ENCODE data around the gene IFT52.
A peak's percentile ranks its signal among the peaks of the same experiment; 100 is the strongest.
"Not testable (repeated sequence)": the region's sequence is repeated elsewhere in the genome, so short reads cannot be mapped to it uniquely, and the experiment has no call there.

The IFT52 gene

DNA sequence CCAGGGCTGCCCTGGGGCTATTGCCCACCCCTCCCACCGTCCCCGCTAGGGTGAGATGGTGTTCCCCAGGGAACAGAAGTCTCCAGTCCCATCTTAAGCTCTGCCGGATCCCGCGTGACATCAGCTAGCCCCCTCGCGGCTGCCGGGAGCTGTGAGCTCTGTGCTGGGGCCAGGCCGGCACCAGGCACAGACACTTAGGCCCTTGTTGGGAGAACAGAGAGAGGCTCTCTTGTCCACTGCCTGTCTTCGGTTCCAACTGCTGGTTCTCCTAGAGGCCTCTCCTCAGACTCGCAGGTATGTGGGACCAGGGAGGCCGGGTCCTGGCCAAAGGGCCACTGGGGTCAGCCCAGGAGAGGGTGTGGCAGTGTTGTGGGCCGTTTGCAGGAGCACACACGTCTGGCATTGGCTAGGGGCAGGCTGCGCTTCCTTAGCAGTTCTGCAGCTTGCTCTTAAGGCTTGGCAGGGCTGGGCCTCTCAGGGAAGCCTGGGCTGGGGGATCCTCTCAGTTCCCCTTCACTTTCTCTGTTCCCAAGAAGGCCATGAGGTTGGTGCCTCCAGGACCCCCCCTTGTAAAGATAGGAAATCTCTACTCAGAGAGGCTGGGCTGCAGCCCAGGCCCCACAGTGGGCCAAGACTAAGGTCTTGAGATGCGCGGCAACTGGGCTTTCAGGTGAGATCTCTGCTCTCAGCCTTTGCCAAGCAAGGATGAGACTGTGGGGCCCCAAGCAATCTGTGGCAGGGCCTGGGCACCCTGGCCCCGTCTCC, 25.6 kb upstream of the IFT52 start:
- no peak overlapping the region for H3K4me3 ChIP-seq (ENCODE audit: low read length)
- DNase-seq (ENCODE audit: low read depth, low spot score), result no peak

GRCh38 chr20:43565758-43566104, 25.0 kb upstream of the IFT52 start:
- no peak for DNase-seq (ENCODE audit: low read depth, low spot score)
- no peak overlapping the region for H3K4me3 ChIP-seq (ENCODE audit: low read length)

GRCh38 chr20:43567477-43567876, 23.3 kb upstream of the IFT52 start:
- H3K4me3 ChIP-seq (ENCODE audit: low read length), result no peak overlapping the region
- DNase-seq (ENCODE audit: low read depth, low spot score), result no peak

GRCh38 chr20:43568706-43569105, 22.0 kb upstream of the IFT52 start:
- no peak for DNase-seq (ENCODE audit: low read depth, low spot score)
- no peak overlapping the region for H3K4me3 ChIP-seq (ENCODE audit: low read length)

- no peak for DNase-seq (ENCODE audit: low read depth, low spot score)
- H3K4me3 ChIP-seq (ENCODE audit: low read length), result no peak overlapping the region
Measured at GRCh38 chr20:43569282-43569681, 21.5 kb upstream of the IFT52 start.

GRCh38 chr20:43570496-43570895, 20.2 kb upstream of the IFT52 start:
- no peak for DNase-seq (ENCODE audit: low read depth, low spot score)
- no peak overlapping the region for H3K4me3 ChIP-seq (ENCODE audit: low read length)

- DNase-seq (ENCODE audit: low read depth, low spot score), result no peak
- no peak overlapping the region for H3K4me3 ChIP-seq (ENCODE audit: low read length)
Measured at GRCh38 chr20:43571310-43571709, 19.4 kb upstream of the IFT52 start.

DNA sequence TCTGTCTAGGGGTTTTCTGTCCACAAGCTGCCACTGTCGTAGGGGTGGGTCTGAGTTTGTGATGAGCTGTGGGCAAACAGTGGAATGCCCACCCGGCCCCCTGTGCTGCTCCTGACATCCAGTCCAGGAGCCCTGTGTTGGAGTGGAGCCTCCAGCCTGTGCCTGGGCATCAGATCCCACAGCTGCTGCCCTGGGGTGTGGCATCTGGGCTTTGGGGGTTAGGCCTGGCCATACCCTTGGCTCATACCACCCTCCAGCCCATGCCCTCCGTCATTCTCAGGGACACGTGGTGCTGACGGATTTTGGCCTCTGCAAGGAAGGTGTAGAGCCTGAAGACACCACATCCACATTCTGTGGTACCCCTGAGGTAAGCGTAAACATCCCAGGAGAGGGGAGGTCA, 19.0 kb upstream of the IFT52 start:
- DNase-seq (ENCODE audit: low read depth, low spot score), result no peak

DNA sequence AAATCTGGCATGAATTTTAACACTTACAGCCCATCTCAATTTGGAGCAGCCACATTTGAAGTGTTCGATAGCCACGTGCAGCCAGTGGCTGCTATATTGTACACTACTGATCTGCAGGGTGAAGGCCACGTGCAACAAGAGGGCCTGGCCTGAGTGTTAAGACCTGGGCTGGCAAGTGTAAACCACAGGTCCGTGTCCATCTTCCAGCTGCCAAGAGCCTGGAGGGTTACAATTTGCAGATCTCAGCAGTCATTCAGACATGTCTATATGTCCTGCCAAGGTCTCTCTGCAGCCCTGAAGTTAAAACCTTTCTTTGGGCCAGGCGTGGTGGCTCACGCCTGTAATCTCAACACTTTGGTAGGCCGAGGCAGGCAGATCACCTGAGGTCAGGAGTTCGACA, 17.8 kb upstream of the IFT52 start:
- no peak overlapping the region for H3K4me3 ChIP-seq (ENCODE audit: low read length)
- DNase-seq (ENCODE audit: low read depth, low spot score), result no peak

More for the DNA sequence above, 19.0 kb upstream of the IFT52 start:
- no peak overlapping the region for H3K4me3 ChIP-seq (ENCODE audit: low read length)

- DNase-seq (ENCODE audit: low read depth, low spot score), result no peak
- H3K4me3 ChIP-seq (ENCODE audit: low read length), result no peak overlapping the region
Measured at GRCh38 chr20:43576108-43576507, 14.6 kb upstream of the IFT52 start.

DNA sequence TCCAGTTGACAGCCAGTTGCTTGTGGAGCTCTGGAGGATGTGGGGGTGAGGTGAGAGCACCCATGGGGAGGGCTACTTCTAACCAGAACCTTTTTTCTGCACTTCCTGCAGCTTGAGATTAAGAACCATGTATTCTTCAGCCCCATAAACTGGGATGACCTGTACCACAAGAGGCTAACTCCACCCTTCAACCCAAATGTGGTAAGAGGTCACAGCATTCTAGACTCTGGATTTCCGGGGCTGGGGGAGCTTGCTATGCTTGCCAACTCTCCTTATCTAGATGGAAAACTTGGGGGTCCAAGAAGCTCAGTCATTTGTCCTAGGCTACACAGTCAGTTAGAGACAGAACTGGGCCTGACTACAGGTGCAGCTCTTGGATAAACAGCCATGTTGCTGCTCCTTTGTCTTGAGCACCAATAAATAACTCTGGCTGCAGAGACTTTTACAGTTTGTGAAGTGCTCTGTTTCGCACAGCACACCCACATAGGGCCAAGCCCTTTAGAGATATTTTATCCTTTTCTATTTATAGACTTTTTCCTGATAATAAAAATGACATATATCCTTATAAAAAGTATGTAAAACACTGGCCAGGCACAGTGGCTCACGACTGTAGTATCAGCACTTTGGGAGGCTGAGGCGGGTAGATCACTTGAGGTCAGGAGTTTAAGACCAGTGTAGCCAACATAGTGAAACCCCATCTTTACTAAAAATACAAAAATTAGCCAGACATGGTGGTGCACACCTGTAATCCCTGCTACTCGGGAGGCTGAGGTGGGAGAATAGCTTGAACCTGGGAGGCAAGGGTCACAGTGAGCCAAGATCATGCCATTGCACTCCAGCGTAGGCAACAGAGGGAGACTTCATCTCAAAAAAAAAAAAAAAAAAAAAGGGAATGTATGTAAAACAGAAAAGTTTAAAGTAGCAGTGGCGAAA, 10.6 kb upstream of the IFT52 start:
- peak; percentile 8 for DNase-seq (ENCODE audit: low read depth, low spot score)
- H3K4me3 ChIP-seq (ENCODE audit: low read length), result no peak overlapping the region

DNA sequence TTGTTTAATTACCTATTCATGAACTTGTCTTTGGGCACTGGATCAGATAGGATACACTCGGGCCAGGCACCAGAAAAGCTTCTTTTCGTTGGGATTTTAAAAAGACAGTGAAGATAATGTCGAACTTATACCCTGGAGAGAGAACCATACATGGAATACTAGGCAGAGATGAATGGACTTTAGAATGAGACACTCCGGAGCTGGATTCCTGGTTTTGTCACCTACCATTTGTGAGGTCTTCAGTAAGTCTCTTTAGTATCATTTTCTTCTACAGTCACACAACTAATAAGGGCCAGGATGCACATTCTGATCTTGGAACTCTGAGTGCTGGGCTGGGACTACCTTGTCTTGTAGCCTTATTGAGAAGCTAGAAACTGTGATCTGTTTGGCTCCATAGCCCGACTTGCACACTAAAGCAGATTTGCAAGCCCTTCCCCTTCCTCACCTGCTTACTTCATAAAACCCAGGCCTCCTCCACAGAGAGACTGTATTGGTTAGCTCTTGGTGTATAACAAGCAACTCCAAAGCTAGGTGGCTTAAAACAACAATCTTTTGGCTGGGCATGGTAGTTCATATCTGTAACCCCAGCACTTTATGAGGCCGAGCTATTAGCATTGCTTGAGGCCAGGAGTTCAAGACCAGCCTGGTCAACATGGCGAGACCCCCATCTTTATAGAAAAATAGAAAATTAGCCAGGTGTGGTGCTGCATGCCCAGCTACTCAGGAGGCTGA, 7.4 kb upstream of the IFT52 start:
- H3K4me3 ChIP-seq (ENCODE audit: low read length), result no peak overlapping the region
- no peak for DNase-seq (ENCODE audit: low read depth, low spot score)

- H3K4me3 ChIP-seq (ENCODE audit: low read length), result no peak overlapping the region
- no peak for DNase-seq (ENCODE audit: low read depth, low spot score)
Measured at GRCh38 chr20:43583982-43584432, 6.7 kb upstream of the IFT52 start.

DNA sequence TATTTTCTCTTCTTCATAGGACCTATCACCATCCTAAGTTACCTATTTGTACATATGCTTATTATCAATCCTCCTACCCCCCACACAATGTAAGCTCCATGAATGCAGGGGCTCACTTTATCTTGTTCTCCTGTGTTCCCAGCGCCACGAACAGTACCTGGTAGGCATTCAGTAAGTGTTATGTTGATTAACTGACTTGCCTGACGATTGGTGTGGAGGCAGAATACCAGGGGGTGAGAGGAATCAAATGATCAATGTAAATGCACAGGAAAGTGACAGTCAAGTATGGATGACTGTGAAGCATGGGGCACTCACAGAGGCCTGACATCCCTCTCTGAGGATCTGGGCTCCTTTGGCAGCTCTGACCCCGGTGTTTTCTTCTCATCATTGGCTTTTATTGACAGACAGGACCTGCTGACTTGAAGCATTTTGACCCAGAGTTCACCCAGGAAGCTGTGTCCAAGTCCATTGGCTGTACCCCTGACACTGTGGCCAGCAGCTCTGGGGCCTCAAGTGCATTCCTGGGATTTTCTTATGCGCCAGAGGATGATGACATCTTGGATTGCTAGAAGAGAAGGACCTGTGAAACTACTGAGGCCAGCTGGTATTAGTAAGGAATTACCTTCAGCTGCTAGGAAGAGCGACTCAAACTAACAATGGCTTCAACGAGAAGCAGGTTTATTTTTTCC, 6.1 kb upstream of the IFT52 start:
- DNase-seq (ENCODE audit: low read depth, low spot score), result no peak

GRCh38 chr20:43586641-43587040, 4.1 kb upstream of the IFT52 start:
- no peak for DNase-seq (ENCODE audit: low read depth, low spot score)

More for the DNA sequence above, 6.1 kb upstream of the IFT52 start:
- H3K4me3 ChIP-seq (ENCODE audit: low read length), result no peak overlapping the region

DNA sequence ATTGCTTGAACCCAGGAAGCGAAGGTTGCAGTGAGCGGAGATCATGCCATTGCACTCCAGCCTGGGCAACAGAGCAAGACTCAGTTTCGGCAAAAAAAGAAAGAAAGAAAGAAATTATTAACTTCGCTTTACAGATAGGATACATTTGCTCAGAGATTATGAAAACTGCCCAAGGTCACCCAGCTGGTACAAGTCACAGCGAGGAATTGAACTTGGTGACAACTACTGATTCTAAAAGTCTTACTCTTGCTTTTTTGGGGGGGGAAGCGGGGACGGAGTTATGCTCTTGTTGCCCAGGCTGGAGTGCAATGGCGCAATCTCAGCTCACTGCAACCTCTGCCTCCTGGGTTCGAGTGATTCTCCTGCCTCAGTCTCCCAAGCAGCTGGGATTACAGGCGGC, 2.2 kb upstream of the IFT52 start:
- not testable (repeated sequence) for DNase-seq (ENCODE audit: low read depth, low spot score); H3K4me3 ChIP-seq (ENCODE audit: low read length)

More at GRCh38 chr20:43586641-43587040, 4.1 kb upstream of the IFT52 start:
- no peak overlapping the region for H3K4me3 ChIP-seq (ENCODE audit: low read length)

- peak; percentile 10 for DNase-seq (ENCODE audit: low read depth, low spot score)
- peak overlapping the region; percentile 84 for H3K4me3 ChIP-seq (ENCODE audit: low read length)
Measured at GRCh38 chr20:43590036-43590391, 723 bp upstream of the IFT52 start.

- H3K4me3 ChIP-seq (ENCODE audit: low read length); DNase-seq (ENCODE audit: low read depth, low spot score): not testable (repeated sequence)
Measured at GRCh38 chr20:43601960-43602359, 11.2 kb downstream of the IFT52 start.

DNA sequence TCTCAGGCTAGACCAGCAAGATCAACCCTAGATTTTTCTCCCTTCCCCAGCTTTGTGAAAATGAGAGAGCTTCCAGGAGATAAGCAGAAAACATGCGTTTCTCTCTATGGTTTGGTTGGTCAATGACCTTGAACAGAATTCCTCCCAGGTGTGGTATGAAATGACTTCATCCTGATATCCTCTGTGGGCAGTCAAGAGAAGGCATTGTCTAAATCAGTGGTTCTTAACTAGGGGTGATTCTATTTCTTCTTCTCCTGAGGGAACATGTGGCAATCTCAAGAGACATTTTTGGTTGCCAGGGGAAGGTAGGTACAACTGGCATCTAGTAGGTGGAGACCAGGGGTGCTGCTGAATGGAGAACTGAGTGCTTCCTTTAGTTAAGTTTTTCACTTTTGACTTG, 12.4 kb downstream of the IFT52 start:
- no peak overlapping the region for H3K4me3 ChIP-seq (ENCODE audit: low read length)
- no peak for DNase-seq (ENCODE audit: low read depth, low spot score)

All from Jurkat, Clone E6-1 (cell line).